22Rv1 (cell line): Measurements from ENCODE around the gene DUOX1.

Experiments used
- ZFX ChIP-seq: fragments of 450-650 bp; IDR thresholded peaks from 2 replicates; pipeline ENCODE4 v1.6.1; 2017; ENCODE audit warnings: antibody characterized with exemption, borderline replicate concordance
- TF ChIP-seq, protein P1 (sequence below): fragments of 450-650 bp; IDR thresholded peaks from 2 replicates; pipeline ENCODE4 v1.5.1; 2017; ENCODE audit warnings: mild to moderate bottlenecking

DNA sequence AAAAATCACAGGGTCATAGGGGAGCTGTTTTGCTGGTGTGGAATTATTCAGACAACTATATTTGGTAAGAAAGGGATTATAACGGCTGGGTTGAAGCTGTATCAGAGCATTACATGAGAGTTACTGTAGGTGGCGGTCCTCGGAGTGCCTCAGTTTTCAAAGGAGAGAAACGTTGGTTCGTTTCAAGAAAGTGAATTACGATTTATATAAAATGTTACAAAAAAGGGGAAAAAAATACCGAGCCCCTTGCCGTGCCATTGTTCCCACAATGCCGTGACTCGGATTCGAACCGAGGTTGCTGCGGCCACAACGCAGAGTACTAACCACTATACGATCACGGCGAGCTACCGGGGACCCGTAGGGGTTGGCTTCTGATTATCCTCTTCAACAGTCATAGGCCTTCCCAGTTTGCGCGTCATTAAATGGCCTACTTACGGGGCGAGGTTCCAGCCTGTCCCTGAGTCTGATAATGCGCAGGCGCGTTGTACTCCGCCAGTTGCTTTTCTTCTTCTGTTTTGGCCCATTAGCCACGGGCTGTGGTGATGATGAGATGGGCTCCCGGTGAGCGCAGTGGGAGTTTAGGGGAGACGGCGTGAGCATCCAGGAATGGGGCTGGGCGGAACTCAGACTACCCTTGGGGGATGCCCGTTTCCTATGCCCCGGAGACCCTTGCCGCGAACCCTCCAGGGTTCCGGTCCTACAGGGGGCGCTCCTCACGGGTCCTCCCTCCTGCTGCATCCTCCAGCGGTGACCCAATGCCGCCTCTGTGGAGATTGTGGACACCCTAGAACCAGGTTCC is 68.7 kb downstream of the DUOX1 start:
- TF ChIP-seq, protein P1, sequence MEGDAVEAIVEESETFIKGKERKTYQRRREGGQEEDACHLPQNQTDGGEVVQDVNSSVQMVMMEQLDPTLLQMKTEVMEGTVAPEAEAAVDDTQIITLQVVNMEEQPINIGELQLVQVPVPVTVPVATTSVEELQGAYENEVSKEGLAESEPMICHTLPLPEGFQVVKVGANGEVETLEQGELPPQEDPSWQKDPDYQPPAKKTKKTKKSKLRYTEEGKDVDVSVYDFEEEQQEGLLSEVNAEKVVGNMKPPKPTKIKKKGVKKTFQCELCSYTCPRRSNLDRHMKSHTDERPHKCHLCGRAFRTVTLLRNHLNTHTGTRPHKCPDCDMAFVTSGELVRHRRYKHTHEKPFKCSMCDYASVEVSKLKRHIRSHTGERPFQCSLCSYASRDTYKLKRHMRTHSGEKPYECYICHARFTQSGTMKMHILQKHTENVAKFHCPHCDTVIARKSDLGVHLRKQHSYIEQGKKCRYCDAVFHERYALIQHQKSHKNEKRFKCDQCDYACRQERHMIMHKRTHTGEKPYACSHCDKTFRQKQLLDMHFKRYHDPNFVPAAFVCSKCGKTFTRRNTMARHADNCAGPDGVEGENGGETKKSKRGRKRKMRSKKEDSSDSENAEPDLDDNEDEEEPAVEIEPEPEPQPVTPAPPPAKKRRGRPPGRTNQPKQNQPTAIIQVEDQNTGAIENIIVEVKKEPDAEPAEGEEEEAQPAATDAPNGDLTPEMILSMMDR: peak; percentile 88
- TF ChIP-seq ZFX: no peak
